ENCODE results near the gene TMC6.

- TF ChIP-seq POLR2A (IDR thresholded peaks at IDR 0.05) (no peak), CTCF (IDR thresholded peaks at IDR 0.05) (no peak), EP300 (IDR thresholded peaks at IDR 0.05) (no peak), POLR2AphosphoS5 (IDR thresholded peaks at IDR 0.05) (no peak)
Observed at GRCh38 chr17:78175643-78175981, 47.1 kb upstream of the TMC6 start.

Data from sigmoid colon (tissue), 4 donors.